Astrocyte of the cerebellum (primary cell): ENCODE measurements around the gene LCP2.

Experiments used
- DNase-seq: peaks from one replicate; pipeline ENCODE4 v3.0.0-alpha.2; 2011; ENCODE audit warnings: low read depth
- H3K4me3 ChIP-seq: 2 replicates; pipeline ENCODE4 v1.5.1; 2011; ENCODE audit warnings: mild to moderate bottlenecking, low read depth, low read length, moderate library complexity
- CTCF ChIP-seq: IDR thresholded peaks from 2 replicates; pipeline ENCODE4 v1.5.1; 2012; ENCODE audit warnings: low read length, low read depth, moderate library complexity, mild to moderate bottlenecking; ENCODE audit errors: missing control alignments
- in situ Hi-C: cut with HindIII; loops from 2 replicates; pipeline ENCODE4 v1.10.0; 2017; ENCODE audit warnings: low sequenced_read_pairs

LCP2 gene

GRCh38 chr5:170319301-170319700 lies 21.7 kb upstream of the LCP2 start:
- in situ Hi-C loops = no loop called here
- no peak for DNase-seq
- H3K4me3 ChIP-seq = no peak overlapping the region
- TF ChIP-seq CTCF = no peak

- DNase-seq = no peak
- H3K4me3 ChIP-seq = no peak overlapping the region
- in situ Hi-C loops = no loop called here
- TF ChIP-seq CTCF = no peak
Measured at GRCh38 chr5:170317499-170317898, 19.9 kb upstream of the LCP2 start.

- TF ChIP-seq CTCF = no peak
- in situ Hi-C loops = no loop called here
- no peak overlapping the region for H3K4me3 ChIP-seq
Measured at GRCh38 chr5:170316937-170317336, 19.4 kb upstream of the LCP2 start.

GRCh38 chr5:170315154-170315553 lies 17.6 kb upstream of the LCP2 start:
- TF ChIP-seq CTCF = no peak
- no peak overlapping the region for H3K4me3 ChIP-seq
- DNase-seq = no peak
- in situ Hi-C loops = no loop called here

More at GRCh38 chr5:170316937-170317336, 19.4 kb upstream of the LCP2 start:
- no peak for DNase-seq

- DNase-seq = no peak
- in situ Hi-C loops = no loop called here
Measured at GRCh38 chr5:170314541-170315095, 17.0 kb upstream of the LCP2 start.

GRCh38 chr5:170313816-170314215 lies 16.2 kb upstream of the LCP2 start:
- H3K4me3 ChIP-seq = no peak overlapping the region
- TF ChIP-seq CTCF = no peak
- in situ Hi-C loops = no loop called here
- no peak for DNase-seq

More at GRCh38 chr5:170314541-170315095, 17.0 kb upstream of the LCP2 start:
- no peak for TF ChIP-seq CTCF
- no peak overlapping the region for H3K4me3 ChIP-seq
